ENCODE data around the gene SLC45A3.
A peak's percentile ranks its signal among the peaks of the same experiment; 100 is the strongest.

Gene SLC45A3

DNA sequence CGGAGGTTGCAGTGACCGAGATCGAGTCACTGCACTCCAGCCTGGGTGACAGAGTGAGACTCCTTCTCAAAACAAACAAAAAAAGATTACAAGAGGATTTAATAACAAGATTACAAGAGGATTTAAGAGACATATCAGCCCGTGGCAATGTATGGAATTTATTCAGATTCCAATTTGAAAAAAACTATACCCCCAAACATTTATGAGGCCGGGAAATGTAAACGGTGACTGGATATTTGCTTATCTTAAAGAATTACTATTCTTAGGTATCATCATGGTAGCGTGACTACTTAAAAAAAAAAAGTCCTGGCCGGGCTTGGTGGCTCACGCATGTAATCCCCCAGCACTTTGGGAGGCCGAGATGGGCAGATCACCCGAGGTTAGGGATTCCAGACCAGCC is 27.3 kb downstream of the SLC45A3 start:
- TF ChIP-seq GLIS1 (tag by site-specific recombination; IDR thresholded peaks at IDR 0.05) = peak; percentile 21; the same call in 1 of the 2 replicates
- no peak for TF ChIP-seq ZNF670 (tag by site-specific recombination; IDR thresholded peaks at IDR 0.05; ENCODE audit: low read depth)
- 0 out of 2 replicates have a peak, but pooled peaks have one; percentile 21 for TF ChIP-seq ZNF600 (tag by site-specific recombination; IDR thresholded peaks at IDR 0.05)
- no peaks in the 10 kb centered on the region for H3K4me1 ChIP-seq (ENCODE audit: control insufficient read depth, insufficient read depth, low read length)
- no peak overlapping the region for H3K27ac ChIP-seq (ENCODE audit: extremely low read depth, low read depth, low read length)
- peaks cover 0 to 3% of the 10 kb centered on the region in 2 experiments; a peak in 2 of 3 replicates for H3K36me3 ChIP-seq (ENCODE audit: control insufficient read depth in 2 of 2, insufficient read depth in 1 of 2, low read length in 2 of 2)
- H3K9me3 ChIP-seq (ENCODE audit: control insufficient read depth, insufficient read depth, low read depth, low read length) = no peaks in the 10 kb centered on the region
- ChIA-PET CTCF (interaction anchor here (1.3 to 10.6 kb wide), 3 partner anchors 21 to 61 kb away, joined by 3 to 414 read pairs (median 359); no protein-coding TSS in a partner anchor), POLR2A (interaction anchor here (0.6 kb wide), 1 partner anchor 58 kb away, joined by 3 read pairs; no protein-coding TSS in a partner anchor)
- no peak overlapping the region for H3K4me3 ChIP-seq (ENCODE audit: low read depth, low read length)

DNA sequence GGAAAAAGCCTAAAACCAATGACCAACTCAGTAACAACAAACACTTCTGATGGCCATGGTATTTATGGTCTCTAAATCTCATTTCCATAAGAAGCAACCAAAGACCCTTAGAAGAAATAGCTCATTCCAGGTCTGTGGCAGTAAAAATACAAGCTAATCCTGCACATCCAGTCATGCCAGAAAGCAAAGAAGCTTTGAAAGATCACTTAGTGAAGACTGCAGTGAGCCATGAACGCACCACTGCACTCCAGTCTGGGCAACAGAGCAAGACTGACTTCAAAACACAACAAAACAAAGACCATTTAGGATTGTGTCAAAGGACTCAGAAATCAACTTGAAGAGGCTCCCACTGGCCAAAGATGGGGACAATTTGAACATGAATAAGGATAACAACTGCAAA is 30.1 kb downstream of the SLC45A3 start:
- ChIA-PET POLR2A (interaction anchor here (0.9 kb wide), 1 partner anchor 19 kb away, joined by 3 read pairs; the partner anchor contains the start of gene ELK4), CTCF (interaction anchor here (0.5 to 2.4 kb wide), 4 partner anchors 9 to 251 kb away, joined by 3 to 21 read pairs (median 3); no protein-coding TSS in a partner anchor)
- no peak overlapping the region for H3K27ac ChIP-seq (ENCODE audit: extremely low read depth, low read depth, low read length)
- H3K4me3 ChIP-seq (ENCODE audit: low read depth, low read length) = no peak overlapping the region
- H3K36me3 ChIP-seq (ENCODE audit: control insufficient read depth in 2 of 2, insufficient read depth in 1 of 2, low read length in 2 of 2) = peaks cover 0 to 3% of the 10 kb centered on the region in 2 experiments; a peak in 1 of 3 replicates
- H3K9me3 ChIP-seq (ENCODE audit: control insufficient read depth, insufficient read depth, low read depth, low read length) = no peaks in the 10 kb centered on the region
- no peaks in the 10 kb centered on the region for H3K4me1 ChIP-seq (ENCODE audit: control insufficient read depth, insufficient read depth, low read length)
- TF ChIP-seq, protein P1, sequence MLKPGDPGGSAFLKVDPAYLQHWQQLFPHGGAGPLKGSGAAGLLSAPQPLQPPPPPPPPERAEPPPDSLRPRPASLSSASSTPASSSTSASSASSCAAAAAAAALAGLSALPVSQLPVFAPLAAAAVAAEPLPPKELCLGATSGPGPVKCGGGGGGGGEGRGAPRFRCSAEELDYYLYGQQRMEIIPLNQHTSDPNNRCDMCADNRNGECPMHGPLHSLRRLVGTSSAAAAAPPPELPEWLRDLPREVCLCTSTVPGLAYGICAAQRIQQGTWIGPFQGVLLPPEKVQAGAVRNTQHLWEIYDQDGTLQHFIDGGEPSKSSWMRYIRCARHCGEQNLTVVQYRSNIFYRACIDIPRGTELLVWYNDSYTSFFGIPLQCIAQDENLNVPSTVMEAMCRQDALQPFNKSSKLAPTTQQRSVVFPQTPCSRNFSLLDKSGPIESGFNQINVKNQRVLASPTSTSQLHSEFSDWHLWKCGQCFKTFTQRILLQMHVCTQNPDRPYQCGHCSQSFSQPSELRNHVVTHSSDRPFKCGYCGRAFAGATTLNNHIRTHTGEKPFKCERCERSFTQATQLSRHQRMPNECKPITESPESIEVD (tag by site-specific recombination; IDR thresholded peaks at IDR 0.05) = no peak
- TF ChIP-seq ZNF747 (tag by site-specific recombination; IDR thresholded peaks at IDR 0.05) (no peak), ZFP41 (tag by site-specific recombination; IDR thresholded peaks at IDR 0.05; ENCODE audit: borderline replicate concordance) (no peak), ZNF768 (tag by site-specific recombination; IDR thresholded peaks at IDR 0.05) (no peak), ZNF394 (tag by site-specific recombination; IDR thresholded peaks at IDR 0.05; ENCODE audit: borderline replicate concordance) (no peak)
- TF ChIP-seq, protein P2, sequence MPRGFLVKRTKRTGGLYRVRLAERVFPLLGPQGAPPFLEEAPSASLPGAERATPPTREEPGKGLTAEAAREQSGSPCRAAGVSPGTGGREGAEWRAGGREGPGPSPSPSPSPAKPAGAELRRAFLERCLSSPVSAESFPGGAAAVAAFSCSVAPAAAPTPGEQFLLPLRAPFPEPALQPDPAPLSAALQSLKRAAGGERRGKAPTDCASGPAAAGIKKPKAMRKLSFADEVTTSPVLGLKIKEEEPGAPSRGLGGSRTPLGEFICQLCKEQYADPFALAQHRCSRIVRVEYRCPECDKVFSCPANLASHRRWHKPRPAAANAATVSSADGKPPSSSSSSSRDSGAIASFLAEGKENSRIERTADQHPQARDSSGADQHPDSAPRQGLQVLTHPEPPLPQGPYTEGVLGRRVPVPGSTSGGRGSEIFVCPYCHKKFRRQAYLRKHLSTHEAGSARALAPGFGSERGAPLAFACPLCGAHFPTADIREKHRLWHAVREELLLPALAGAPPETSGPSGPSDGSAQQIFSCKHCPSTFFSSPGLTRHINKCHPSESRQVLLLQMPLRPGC (tag by site-specific recombination; IDR thresholded peaks at IDR 0.05) = no peak
- TF ChIP-seq, protein P3, sequence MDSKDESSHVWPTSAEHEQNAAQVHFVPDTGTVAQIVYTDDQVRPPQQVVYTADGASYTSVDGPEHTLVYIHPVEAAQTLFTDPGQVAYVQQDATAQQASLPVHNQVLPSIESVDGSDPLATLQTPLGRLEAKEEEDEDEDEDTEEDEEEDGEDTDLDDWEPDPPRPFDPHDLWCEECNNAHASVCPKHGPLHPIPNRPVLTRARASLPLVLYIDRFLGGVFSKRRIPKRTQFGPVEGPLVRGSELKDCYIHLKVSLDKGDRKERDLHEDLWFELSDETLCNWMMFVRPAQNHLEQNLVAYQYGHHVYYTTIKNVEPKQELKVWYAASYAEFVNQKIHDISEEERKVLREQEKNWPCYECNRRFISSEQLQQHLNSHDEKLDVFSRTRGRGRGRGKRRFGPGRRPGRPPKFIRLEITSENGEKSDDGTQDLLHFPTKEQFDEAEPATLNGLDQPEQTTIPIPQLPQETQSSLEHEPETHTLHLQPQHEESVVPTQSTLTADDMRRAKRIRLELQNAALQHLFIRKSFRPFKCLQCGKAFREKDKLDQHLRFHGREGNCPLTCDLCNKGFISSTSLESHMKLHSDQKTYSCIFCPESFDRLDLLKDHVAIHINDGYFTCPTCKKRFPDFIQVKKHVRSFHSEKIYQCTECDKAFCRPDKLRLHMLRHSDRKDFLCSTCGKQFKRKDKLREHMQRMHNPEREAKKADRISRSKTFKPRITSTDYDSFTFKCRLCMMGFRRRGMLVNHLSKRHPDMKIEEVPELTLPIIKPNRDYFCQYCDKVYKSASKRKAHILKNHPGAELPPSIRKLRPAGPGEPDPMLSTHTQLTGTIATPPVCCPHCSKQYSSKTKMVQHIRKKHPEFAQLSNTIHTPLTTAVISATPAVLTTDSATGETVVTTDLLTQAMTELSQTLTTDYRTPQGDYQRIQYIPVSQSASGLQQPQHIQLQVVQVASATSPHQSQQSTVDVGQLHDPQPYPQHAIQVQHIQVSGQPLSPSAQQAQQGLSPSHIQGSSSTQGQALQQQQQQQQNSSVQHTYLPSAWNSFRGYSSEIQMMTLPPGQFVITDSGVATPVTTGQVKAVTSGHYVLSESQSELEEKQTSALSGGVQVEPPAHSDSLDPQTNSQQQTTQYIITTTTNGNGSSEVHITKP (tag by site-specific recombination; IDR thresholded peaks at IDR 0.05) = no peak

DNA sequence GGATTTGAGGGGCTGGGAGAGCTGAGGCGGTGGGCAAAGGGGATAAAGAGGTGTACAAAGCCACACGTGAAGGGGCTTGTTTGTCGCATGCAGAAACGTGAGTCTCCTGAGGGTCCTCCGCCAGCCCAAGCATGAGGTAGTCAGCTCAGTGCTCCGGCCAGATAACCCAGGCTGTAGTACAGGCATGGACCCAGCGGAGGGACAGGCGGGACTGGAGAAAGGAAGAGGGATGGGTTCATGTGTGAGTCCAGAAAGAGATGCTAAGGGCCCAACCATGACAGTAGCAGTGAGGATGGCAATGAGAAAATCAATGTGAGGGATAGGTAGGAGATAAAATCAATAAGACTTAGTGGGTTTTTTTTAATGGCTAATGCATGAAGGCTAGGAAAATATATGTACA is 34.8 kb downstream of the SLC45A3 start:
- Histone ChIP-seq H3K27ac (ENCODE audit: extremely low read depth, low read depth, low read length) (no peak overlapping the region), H3K36me3 (ENCODE audit: control insufficient read depth in 2 of 2, insufficient read depth in 1 of 2, low read length in 2 of 2) (peaks cover 0 to 3% of the 10 kb centered on the region in 2 experiments; a peak in 1 of 3 replicates), H3K4me3 (ENCODE audit: low read depth, low read length) (no peak overlapping the region), H3K9me3 (ENCODE audit: control insufficient read depth, insufficient read depth, low read depth, low read length) (no peaks in the 10 kb centered on the region), H3K4me1 (ENCODE audit: control insufficient read depth, insufficient read depth, low read length) (no peaks in the 10 kb centered on the region)
- POLR2A ChIA-PET = interaction anchor here (1.0 kb wide), 1 partner anchor 13 kb away, joined by 3 read pairs; no protein-coding TSS in a partner anchor
- CTCF ChIA-PET = interaction anchor here (0.7 to 1.8 kb wide), 3 partner anchors 12 to 127 kb away, joined by 3 to 7 read pairs (median 3); no protein-coding TSS in a partner anchor
- no peak for TF ChIP-seq ZNF561 (tag by site-specific recombination; IDR thresholded peaks at IDR 0.05; ENCODE audit: borderline replicate concordance)
- TF ChIP-seq, protein P4, sequence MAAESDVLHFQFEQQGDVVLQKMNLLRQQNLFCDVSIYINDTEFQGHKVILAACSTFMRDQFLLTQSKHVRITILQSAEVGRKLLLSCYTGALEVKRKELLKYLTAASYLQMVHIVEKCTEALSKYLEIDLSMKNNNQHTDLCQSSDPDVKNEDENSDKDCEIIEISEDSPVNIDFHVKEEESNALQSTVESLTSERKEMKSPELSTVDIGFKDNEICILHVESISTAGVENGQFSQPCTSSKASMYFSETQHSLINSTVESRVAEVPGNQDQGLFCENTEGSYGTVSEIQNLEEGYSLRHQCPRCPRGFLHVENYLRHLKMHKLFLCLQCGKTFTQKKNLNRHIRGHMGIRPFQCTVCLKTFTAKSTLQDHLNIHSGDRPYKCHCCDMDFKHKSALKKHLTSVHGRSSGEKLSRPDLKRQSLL (tag by site-specific recombination; IDR thresholded peaks at IDR 0.05) = no peak
- no peak for TF ChIP-seq ZNF777 (tag by site-specific recombination; IDR thresholded peaks at IDR 0.05; ENCODE audit: borderline replicate concordance)
- no peak for TF ChIP-seq ZBTB48 (tag by site-specific recombination; IDR thresholded peaks at IDR 0.05)
- TF ChIP-seq ZNF391 (tag by site-specific recombination; IDR thresholded peaks at IDR 0.05; ENCODE audit: borderline replicate concordance, low read depth) = no peak
- TF ChIP-seq ZNF274 (IDR thresholded peaks at IDR 0.05; ENCODE audit: low read length) = no peak
- no peak for TF ChIP-seq ZNF274 (tag by site-specific recombination; IDR thresholded peaks at IDR 0.05; ENCODE audit: borderline replicate concordance)
- TF ChIP-seq, protein P3 (tag by site-specific recombination; IDR thresholded peaks at IDR 0.05) = no peak
- TF ChIP-seq OSR2 (tag by site-specific recombination; IDR thresholded peaks at IDR 0.05) = no peak
